Endothelial cell (in vitro differentiated cells): Measurements from ENCODE around the gene TEDDM1. TPM values are rescaled to one million over a fixed set of nuclear protein-coding genes. Genes with fewer than 3 reads are reported as not detected.
"Not testable (repeated sequence)": the region's sequence is repeated elsewhere in the genome, so short reads cannot be mapped to it uniquely, and the experiment has no call there.

Experiments used
- DNase-seq: peaks from one replicate; pipeline ENCODE4 v3.0.0; 2021; ENCODE audit warnings: low spot score
- H3K27ac Mint-ChIP-seq: one replicate; pipeline ENCODE4 v1.8.0; 2021; ENCODE audit warnings: mixed read lengths, inconsistent platforms; ENCODE audit not compliant: unreplicated experiment
- H3K27me3 Mint-ChIP-seq: one replicate; pipeline ENCODE4 v1.8.0; 2021; ENCODE audit warnings: mild to moderate bottlenecking, moderate library complexity, mixed read lengths, inconsistent platforms; ENCODE audit not compliant: unreplicated experiment
- H3K36me3 Mint-ChIP-seq: one replicate; pipeline ENCODE4 v1.8.0; 2021; ENCODE audit warnings: mild to moderate bottlenecking, low read depth, mixed read lengths, inconsistent platforms; ENCODE audit not compliant: unreplicated experiment
- H3K4me1 Mint-ChIP-seq: one replicate; pipeline ENCODE4 v1.8.0; 2021; ENCODE audit warnings: mild to moderate bottlenecking, mixed read lengths, inconsistent platforms; ENCODE audit not compliant: unreplicated experiment
- H3K4me3 Mint-ChIP-seq: one replicate; pipeline ENCODE4 v1.8.0; 2021; ENCODE audit warnings: mild to moderate bottlenecking, mixed read lengths, inconsistent platforms; ENCODE audit not compliant: unreplicated experiment
- H3K9me3 Mint-ChIP-seq: one replicate; pipeline ENCODE4 v1.8.0; 2021; ENCODE audit warnings: mixed read lengths, inconsistent platforms; ENCODE audit not compliant: unreplicated experiment
- CTCF ChIP-seq: fragments of 200-600 bp; sonication (generic); IDR thresholded peaks from one replicate; pipeline ENCODE4 v1.5.0; 2021; ENCODE audit warnings: antibody characterized with exemption; ENCODE audit not compliant: unreplicated experiment
- total RNA-seq: library from RNA; stranded (reverse); fragmentation: NEBNext Ultra II Directional; extraction: Animal tissue kit (Norgen Biotek cat#: 25700); gene quantifications from one replicate; pipeline ENCODE4 v1.2.1, GENCODE V29; 2021; ENCODE audit not compliant: unreplicated experiment

TEDDM1 gene
- total RNA-seq, 1 donor from 2014 or later: not detected

GRCh38 chr1:182383037-182383661 lies 17.3 kb downstream of the TEDDM1 start:
- Mint-ChIP-seq H3K4me3 (no peak overlapping the region), H3K9me3 (no peaks in the 10 kb centered on the region), H3K4me1 (peaks cover 11% of the 10 kb centered on the region), H3K27ac (no peak overlapping the region), H3K27me3 (peaks cover 4% of the 10 kb centered on the region), H3K36me3 (peaks cover 60% of the 10 kb centered on the region)
- no peak for DNase-seq
- TF ChIP-seq CTCF: no peak

GRCh38 chr1:182381962-182382819 lies 18.3 kb downstream of the TEDDM1 start:
- no peak for TF ChIP-seq CTCF
- H3K27ac Mint-ChIP-seq: no peak overlapping the region
- peaks cover 3% of the 10 kb centered on the region for H3K4me1 Mint-ChIP-seq
- H3K9me3 Mint-ChIP-seq: no peaks in the 10 kb centered on the region
- H3K36me3 Mint-ChIP-seq: peaks cover 52% of the 10 kb centered on the region
- H3K27me3 Mint-ChIP-seq: peaks cover 4% of the 10 kb centered on the region
- no peak for DNase-seq
- peak overlapping the region; percentile 38 for H3K4me3 Mint-ChIP-seq

GRCh38 chr1:182380199-182380598 lies 20.3 kb downstream of the TEDDM1 start:
- DNase-seq: no peak
- no peak for TF ChIP-seq CTCF
- Mint-ChIP-seq H3K27me3 (no peaks in the 10 kb centered on the region), H3K36me3 (peaks cover 32% of the 10 kb centered on the region), H3K9me3 (no peaks in the 10 kb centered on the region), H3K4me3 (no peak overlapping the region), H3K27ac (peak overlapping the region; percentile 9), H3K4me1 (no peaks in the 10 kb centered on the region)

- Mint-ChIP-seq H3K27ac (peak overlapping the region; percentile 9), H3K36me3 (peaks cover 28% of the 10 kb centered on the region)
- not testable (repeated sequence) for H3K27me3 Mint-ChIP-seq, H3K4me3 Mint-ChIP-seq, H3K4me1 Mint-ChIP-seq, DNase-seq, H3K9me3 Mint-ChIP-seq
Measured at GRCh38 chr1:182379781-182380180, 20.7 kb downstream of the TEDDM1 start.

- H3K4me1 Mint-ChIP-seq: no peaks in the 10 kb centered on the region
- no peaks in the 10 kb centered on the region for H3K9me3 Mint-ChIP-seq
- no peaks in the 10 kb centered on the region for H3K27me3 Mint-ChIP-seq
- TF ChIP-seq CTCF: no peak
- no peak overlapping the region for H3K4me3 Mint-ChIP-seq
- peaks cover 6% of the 10 kb centered on the region for H3K36me3 Mint-ChIP-seq
- H3K27ac Mint-ChIP-seq: no peak overlapping the region
- no peak for DNase-seq
Measured at GRCh38 chr1:182376936-182377574, 23.4 kb downstream of the TEDDM1 start.
